HEK293 (cell line): ENCODE measurements around the gene PRX.
A peak's percentile ranks its signal among the peaks of the same experiment; 100 is the strongest.

Experiments
- CTCF ChIA-PET: fragments of 350-600 bp; formaldehyde crosslinking; extraction: SDS; loops from one replicate; lab custom pipeline; 2021; ENCODE audit warnings: antibody characterized with exemption; lab: Yijun Ruan, JAX
- POLR2A ChIA-PET: fragments of 300-600 bp; formaldehyde crosslinking; extraction: SDS; loops from one replicate; lab custom pipeline; 2020; ENCODE audit warnings: antibody characterized with exemption, inconsistent platforms; lab: Yijun Ruan, JAX
- H3K27ac ChIP-seq: fragments of 200-500 bp; sonication (Bioruptor generic); 2 replicates; pipeline ENCODE4 v1.5.1; 2014; ENCODE audit warnings: low read depth, low read length, control low read depth, inconsistent platforms; ENCODE audit errors: extremely low read depth
- H3K36me3 ChIP-seq, 2 experiments: fragments of 200-500 bp in 1 of 2; sonication (Bioruptor generic) in 1 of 2; 1 replicate in 1 of 2; 2 replicates in 1 of 2; pipeline ENCODE4 v1.5.1; 2014 to 2017; ENCODE audit warnings: inconsistent platforms in 2 of 2, low read length in 2 of 2; ENCODE audit not compliant: control insufficient read depth in 2 of 2, insufficient read depth in 1 of 2
- H3K4me1 ChIP-seq: fragments of 200-500 bp; sonication (Bioruptor generic); 2 replicates; pipeline ENCODE4 v1.5.1; 2014; ENCODE audit warnings: mild to moderate bottlenecking, low read length, inconsistent platforms; ENCODE audit not compliant: control insufficient read depth, insufficient read depth
- H3K4me3 ChIP-seq: 2 replicates; pipeline ENCODE4 v1.5.1; 2011; ENCODE audit warnings: low read depth, mild to moderate bottlenecking, control low read depth, low read length, moderate library complexity
- H3K9me3 ChIP-seq: fragments of 200-500 bp; sonication (Bioruptor generic); 2 replicates; pipeline ENCODE4 v1.5.1; 2014; ENCODE audit warnings: low read depth, low read length, inconsistent platforms; ENCODE audit not compliant: control insufficient read depth, insufficient read depth
- GLI4 ChIP-seq: fragments of 450-650 bp; formaldehyde crosslinking; IDR thresholded peaks from 2 replicates; pipeline ENCODE4 v1.5.1; 2016; ENCODE audit warnings: missing biosample characterization, missing genetic modification characterization
- HOXA7 ChIP-seq: sonication (generic); formaldehyde crosslinking; IDR thresholded peaks from 2 replicates; pipeline ENCODE4 v1.8.1; 2022; ENCODE audit warnings: missing genetic modification reagents, borderline replicate concordance
- OSR2 ChIP-seq: fragments of 450-650 bp; formaldehyde crosslinking; IDR thresholded peaks from 2 replicates; pipeline ENCODE4 v1.5.1; 2016; ENCODE audit warnings: missing biosample characterization, missing genetic modification characterization
- SCRT1 ChIP-seq: fragments of 450-650 bp; formaldehyde crosslinking; IDR thresholded peaks from 2 replicates; pipeline ENCODE4 v1.5.1; 2016; ENCODE audit warnings: missing biosample characterization, missing genetic modification characterization, borderline replicate concordance
- ZIC2 ChIP-seq: fragments of 450-650 bp; formaldehyde crosslinking; IDR thresholded peaks from 2 replicates; pipeline ENCODE4 v1.5.1; 2016; ENCODE audit warnings: missing biosample characterization, missing genetic modification characterization
- ZNF121 ChIP-seq: fragments of 450-650 bp; formaldehyde crosslinking; IDR thresholded peaks from 2 replicates; pipeline ENCODE4 v1.5.1; 2016; ENCODE audit warnings: missing biosample characterization, missing genetic modification characterization
- ZNF140 ChIP-seq: fragments of 450-650 bp; formaldehyde crosslinking; IDR thresholded peaks from 2 replicates; pipeline ENCODE4 v1.5.1; 2016; ENCODE audit warnings: missing biosample characterization, missing genetic modification characterization
- ZNF16 ChIP-seq: fragments of 450-650 bp; formaldehyde crosslinking; IDR thresholded peaks from 2 replicates; pipeline ENCODE4 v1.5.1; 2016; ENCODE audit warnings: low read depth, missing biosample characterization, missing genetic modification characterization
- ZNF169 ChIP-seq: fragments of 450-650 bp; formaldehyde crosslinking; IDR thresholded peaks from 2 replicates; pipeline ENCODE4 v1.5.1; 2016; ENCODE audit warnings: missing biosample characterization, missing genetic modification characterization
- ZNF223 ChIP-seq: fragments of 450-650 bp; formaldehyde crosslinking; IDR thresholded peaks from 2 replicates; pipeline ENCODE4 v1.5.1; 2016; ENCODE audit warnings: missing biosample characterization, missing genetic modification characterization
- ZNF311 ChIP-seq: fragments of 450-650 bp; formaldehyde crosslinking; IDR thresholded peaks from 2 replicates; pipeline ENCODE4 v1.5.1; 2017; ENCODE audit warnings: missing biosample characterization, missing genetic modification characterization, borderline replicate concordance
- ZNF366 ChIP-seq: fragments of 450-650 bp; formaldehyde crosslinking; conservative IDR thresholded peaks from 2 replicates; pipeline ENCODE4 v1.5.1; 2016; ENCODE audit warnings: missing biosample characterization, missing genetic modification characterization
- ZNF391 ChIP-seq: fragments of 450-650 bp; formaldehyde crosslinking; IDR thresholded peaks from 2 replicates; pipeline ENCODE4 v1.5.1; 2016; ENCODE audit warnings: low read depth, missing biosample characterization, missing genetic modification characterization, borderline replicate concordance
- ZNF426 ChIP-seq: fragments of 450-650 bp; formaldehyde crosslinking; IDR thresholded peaks from 2 replicates; pipeline ENCODE4 v1.5.1; 2017; ENCODE audit warnings: missing biosample characterization, missing genetic modification characterization, mild to moderate bottlenecking, inconsistent platforms, moderate library complexity
- ZNF548 ChIP-seq: fragments of 450-650 bp; formaldehyde crosslinking; IDR thresholded peaks from 2 replicates; pipeline ENCODE4 v1.5.1; 2016; ENCODE audit warnings: missing biosample characterization, missing genetic modification characterization
- ZNF549 ChIP-seq: fragments of 450-650 bp; IDR thresholded peaks from 2 replicates; pipeline ENCODE4 v1.5.1; 2018; ENCODE audit warnings: missing biosample characterization, missing genetic modification characterization, mild to moderate bottlenecking, inconsistent platforms, moderate library complexity
- ZNF624 ChIP-seq: fragments of 450-650 bp; formaldehyde crosslinking; IDR thresholded peaks from 2 replicates; pipeline ENCODE4 v1.5.1; 2017; ENCODE audit warnings: missing biosample characterization, missing genetic modification characterization
- ZNF629 ChIP-seq: fragments of 450-650 bp; formaldehyde crosslinking; IDR thresholded peaks from 2 replicates; pipeline ENCODE4 v1.5.1; 2017; ENCODE audit warnings: missing biosample characterization, missing genetic modification characterization
- ZNF654 ChIP-seq: fragments of 450-650 bp; formaldehyde crosslinking; IDR thresholded peaks from 2 replicates; pipeline ENCODE4 v1.5.1; 2016; ENCODE audit warnings: low read depth, missing biosample characterization, missing genetic modification characterization
- ZNF677 ChIP-seq: fragments of 450-650 bp; IDR thresholded peaks from 2 replicates; pipeline ENCODE4 v1.5.0; 2018; ENCODE audit warnings: missing biosample characterization, mild to moderate bottlenecking, missing genetic modification characterization, moderate library complexity
- ZNF76 ChIP-seq: fragments of 450-650 bp; formaldehyde crosslinking; IDR thresholded peaks from 2 replicates; pipeline ENCODE4; 2016; ENCODE audit warnings: low read depth, missing biosample characterization, missing genetic modification characterization, borderline replicate concordance
- ZNF830 ChIP-seq: fragments of 450-650 bp; IDR thresholded peaks from 2 replicates; pipeline ENCODE4 v1.5.0; 2018; ENCODE audit warnings: missing biosample characterization, missing genetic modification characterization, low read depth, mild to moderate bottlenecking, moderate library complexity
- ZSCAN16 ChIP-seq: fragments of 450-650 bp; formaldehyde crosslinking; IDR thresholded peaks from 2 replicates; pipeline ENCODE4 v1.5.1; 2016; ENCODE audit warnings: missing biosample characterization, missing genetic modification characterization
- TF ChIP-seq, protein P1 (sequence below): fragments of 450-650 bp; formaldehyde crosslinking; IDR thresholded peaks from 2 replicates; pipeline ENCODE4 v1.5.1; 2016; ENCODE audit warnings: missing biosample characterization, missing genetic modification characterization
- TF ChIP-seq, protein P2 (sequence below): fragments of 450-650 bp; formaldehyde crosslinking; IDR thresholded peaks from 2 replicates; pipeline ENCODE4 v1.5.1; 2016; ENCODE audit warnings: missing biosample characterization, missing genetic modification characterization
- TF ChIP-seq, protein P3 (sequence below): fragments of 450-650 bp; formaldehyde crosslinking; IDR thresholded peaks from 2 replicates; pipeline ENCODE4 v1.5.1; 2016; ENCODE audit warnings: missing biosample characterization, missing genetic modification characterization, borderline replicate concordance

The PRX gene

DNA sequence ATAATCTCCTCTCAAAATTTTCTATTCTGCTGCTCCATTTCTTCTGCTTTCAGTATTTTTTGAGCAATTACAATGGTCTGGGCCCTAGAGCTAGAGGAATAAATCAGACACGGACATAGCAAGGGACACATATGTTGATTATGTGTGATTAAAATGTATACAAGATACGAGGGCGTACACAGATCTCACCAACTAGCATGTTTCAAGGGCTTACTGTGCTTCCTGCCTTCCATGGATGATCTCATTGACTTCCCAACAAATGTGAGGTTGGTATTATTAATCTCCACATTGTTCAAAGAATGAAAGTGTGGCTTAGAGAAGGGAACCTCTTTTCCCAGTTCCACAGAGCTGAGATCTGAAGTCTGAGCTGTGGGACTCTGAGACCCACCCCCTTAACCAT lies 55.5 kb downstream of the PRX start:
- POLR2A ChIA-PET: interaction anchor here (0.7 kb wide), 1 partner anchor 68 kb away, joined by 3 read pairs; the partner anchor contains the start of gene SERTAD1

DNA sequence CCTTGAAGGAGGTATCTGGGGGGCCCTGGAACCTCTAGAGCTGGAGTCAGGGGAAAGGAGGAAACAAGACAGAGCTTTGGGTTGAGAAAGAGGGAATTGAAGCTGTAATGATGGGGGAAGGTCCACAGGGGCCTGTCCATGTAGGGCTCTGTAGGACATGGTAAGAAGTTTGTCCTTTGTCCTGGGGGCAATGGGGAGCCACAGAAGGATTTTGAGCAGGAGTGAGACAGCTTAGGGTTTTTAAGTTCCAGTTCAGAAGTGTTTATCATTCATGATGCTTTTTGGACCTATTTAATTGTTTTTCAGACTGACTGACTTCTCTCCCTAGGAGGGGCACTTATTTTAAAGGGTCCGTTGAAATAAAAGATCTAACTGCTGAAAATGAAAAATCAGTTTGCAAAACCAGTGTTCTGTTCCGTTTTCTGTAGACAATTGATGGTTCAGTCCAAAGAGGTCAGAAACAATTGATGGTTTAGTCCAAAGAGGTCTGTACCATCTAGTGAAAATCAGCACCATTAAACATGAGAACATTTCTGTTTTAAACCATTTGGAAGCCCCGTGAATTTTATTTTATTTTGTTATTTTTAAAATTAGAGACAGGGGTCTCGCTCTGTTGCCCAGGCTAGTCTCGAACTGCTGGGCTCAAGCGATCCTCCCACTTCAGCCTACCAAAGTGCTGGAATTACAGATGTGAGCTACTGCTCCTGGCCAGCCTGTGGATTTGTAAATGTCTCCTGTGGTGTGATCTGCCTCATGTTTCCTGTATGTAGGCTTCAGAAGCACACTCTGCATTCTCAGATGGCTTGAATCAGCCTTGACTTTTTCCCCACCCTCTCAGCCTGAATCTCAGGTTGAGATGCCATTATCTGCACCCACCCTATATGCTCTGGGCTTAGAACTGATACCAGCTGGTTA lies 56.2 kb downstream of the PRX start:
- Histone ChIP-seq H3K36me3 (peaks cover 0 to 46% of the 10 kb centered on the region in 2 experiments; a peak in 2 of 3 replicates), H3K9me3 (no peaks in the 10 kb centered on the region), H3K4me1 (peaks cover 14% of the 10 kb centered on the region), H3K4me3 (no peak overlapping the region), H3K27ac (no peak overlapping the region)
- ChIA-PET CTCF (interaction anchor here (0.5 to 1.7 kb wide), 7 partner anchors 12 to 965 kb away, joined by 3 to 6 read pairs (median 3); no protein-coding TSS in a partner anchor), POLR2A (interaction anchor here (0.7 to 4.6 kb wide), 4 partner anchors 8 to 69 kb away, joined by 3 to 22 read pairs (median 6); partner anchors contain the start of genes C19orf47, PLD3 and SERTAD1)
- TF ChIP-seq ZNF549 (tag by site-specific recombination): no peak
- no peak; the same call in 1 of the 2 replicates for TF ChIP-seq ZNF654 (tag by site-specific recombination)
- no peak for TF ChIP-seq ZSCAN16 (tag by site-specific recombination)
- peak; percentile 55; the same call in 1 of the 2 replicates for TF ChIP-seq ZIC2
- no peak for TF ChIP-seq HOXA7 (CRISPR knock-in tag)
- TF ChIP-seq, protein P1, sequence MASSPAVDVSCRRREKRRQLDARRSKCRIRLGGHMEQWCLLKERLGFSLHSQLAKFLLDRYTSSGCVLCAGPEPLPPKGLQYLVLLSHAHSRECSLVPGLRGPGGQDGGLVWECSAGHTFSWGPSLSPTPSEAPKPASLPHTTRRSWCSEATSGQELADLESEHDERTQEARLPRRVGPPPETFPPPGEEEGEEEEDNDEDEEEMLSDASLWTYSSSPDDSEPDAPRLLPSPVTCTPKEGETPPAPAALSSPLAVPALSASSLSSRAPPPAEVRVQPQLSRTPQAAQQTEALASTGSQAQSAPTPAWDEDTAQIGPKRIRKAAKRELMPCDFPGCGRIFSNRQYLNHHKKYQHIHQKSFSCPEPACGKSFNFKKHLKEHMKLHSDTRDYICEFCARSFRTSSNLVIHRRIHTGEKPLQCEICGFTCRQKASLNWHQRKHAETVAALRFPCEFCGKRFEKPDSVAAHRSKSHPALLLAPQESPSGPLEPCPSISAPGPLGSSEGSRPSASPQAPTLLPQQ (tag by site-specific recombination): no peak
- 0 out of 2 replicates have a peak, but pooled peaks have one; percentile 2 for TF ChIP-seq ZNF677 (tag by site-specific recombination)
- TF ChIP-seq ZNF548 (tag by site-specific recombination): no peak
- TF ChIP-seq ZNF121 (tag by site-specific recombination): peak; percentile 61; the same call in 1 of the 2 replicates
- TF ChIP-seq, protein P2, sequence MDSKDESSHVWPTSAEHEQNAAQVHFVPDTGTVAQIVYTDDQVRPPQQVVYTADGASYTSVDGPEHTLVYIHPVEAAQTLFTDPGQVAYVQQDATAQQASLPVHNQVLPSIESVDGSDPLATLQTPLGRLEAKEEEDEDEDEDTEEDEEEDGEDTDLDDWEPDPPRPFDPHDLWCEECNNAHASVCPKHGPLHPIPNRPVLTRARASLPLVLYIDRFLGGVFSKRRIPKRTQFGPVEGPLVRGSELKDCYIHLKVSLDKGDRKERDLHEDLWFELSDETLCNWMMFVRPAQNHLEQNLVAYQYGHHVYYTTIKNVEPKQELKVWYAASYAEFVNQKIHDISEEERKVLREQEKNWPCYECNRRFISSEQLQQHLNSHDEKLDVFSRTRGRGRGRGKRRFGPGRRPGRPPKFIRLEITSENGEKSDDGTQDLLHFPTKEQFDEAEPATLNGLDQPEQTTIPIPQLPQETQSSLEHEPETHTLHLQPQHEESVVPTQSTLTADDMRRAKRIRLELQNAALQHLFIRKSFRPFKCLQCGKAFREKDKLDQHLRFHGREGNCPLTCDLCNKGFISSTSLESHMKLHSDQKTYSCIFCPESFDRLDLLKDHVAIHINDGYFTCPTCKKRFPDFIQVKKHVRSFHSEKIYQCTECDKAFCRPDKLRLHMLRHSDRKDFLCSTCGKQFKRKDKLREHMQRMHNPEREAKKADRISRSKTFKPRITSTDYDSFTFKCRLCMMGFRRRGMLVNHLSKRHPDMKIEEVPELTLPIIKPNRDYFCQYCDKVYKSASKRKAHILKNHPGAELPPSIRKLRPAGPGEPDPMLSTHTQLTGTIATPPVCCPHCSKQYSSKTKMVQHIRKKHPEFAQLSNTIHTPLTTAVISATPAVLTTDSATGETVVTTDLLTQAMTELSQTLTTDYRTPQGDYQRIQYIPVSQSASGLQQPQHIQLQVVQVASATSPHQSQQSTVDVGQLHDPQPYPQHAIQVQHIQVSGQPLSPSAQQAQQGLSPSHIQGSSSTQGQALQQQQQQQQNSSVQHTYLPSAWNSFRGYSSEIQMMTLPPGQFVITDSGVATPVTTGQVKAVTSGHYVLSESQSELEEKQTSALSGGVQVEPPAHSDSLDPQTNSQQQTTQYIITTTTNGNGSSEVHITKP (tag by site-specific recombination): peak; percentile 98

More for the DNA sequence above, 55.5 kb downstream of the PRX start:
- CTCF ChIA-PET: interaction anchor here (0.6 to 1.7 kb wide), 2 partner anchors 52 to 964 kb away, joined by 3 to 6 read pairs; no protein-coding TSS in a partner anchor
- Histone ChIP-seq H3K4me1 (peaks cover 17% of the 10 kb centered on the region), H3K36me3 (peaks cover 0 to 46% of the 10 kb centered on the region in 2 experiments; a peak in 2 of 3 replicates), H3K4me3 (no peak overlapping the region), H3K9me3 (no peaks in the 10 kb centered on the region), H3K27ac (no peak overlapping the region)
- TF ChIP-seq ZNF16 (no peak), ZNF76 (tag by site-specific recombination) (no peak), ZNF830 (tag by site-specific recombination) (no peak), ZNF311 (tag by site-specific recombination) (no peak), OSR2 (tag by site-specific recombination) (no peak), ZNF140 (tag by site-specific recombination) (no peak), ZNF169 (tag by site-specific recombination) (no peak), ZNF391 (tag by site-specific recombination) (no peak), ZNF629 (tag by site-specific recombination) (no peak), SCRT1 (tag by site-specific recombination) (no peak), ZNF366 (tag by site-specific recombination) (no peak), GLI4 (no peak), ZNF223 (no peak), ZNF426 (tag by site-specific recombination) (no peak), ZNF624 (tag by site-specific recombination) (no peak)
- TF ChIP-seq, protein P3, sequence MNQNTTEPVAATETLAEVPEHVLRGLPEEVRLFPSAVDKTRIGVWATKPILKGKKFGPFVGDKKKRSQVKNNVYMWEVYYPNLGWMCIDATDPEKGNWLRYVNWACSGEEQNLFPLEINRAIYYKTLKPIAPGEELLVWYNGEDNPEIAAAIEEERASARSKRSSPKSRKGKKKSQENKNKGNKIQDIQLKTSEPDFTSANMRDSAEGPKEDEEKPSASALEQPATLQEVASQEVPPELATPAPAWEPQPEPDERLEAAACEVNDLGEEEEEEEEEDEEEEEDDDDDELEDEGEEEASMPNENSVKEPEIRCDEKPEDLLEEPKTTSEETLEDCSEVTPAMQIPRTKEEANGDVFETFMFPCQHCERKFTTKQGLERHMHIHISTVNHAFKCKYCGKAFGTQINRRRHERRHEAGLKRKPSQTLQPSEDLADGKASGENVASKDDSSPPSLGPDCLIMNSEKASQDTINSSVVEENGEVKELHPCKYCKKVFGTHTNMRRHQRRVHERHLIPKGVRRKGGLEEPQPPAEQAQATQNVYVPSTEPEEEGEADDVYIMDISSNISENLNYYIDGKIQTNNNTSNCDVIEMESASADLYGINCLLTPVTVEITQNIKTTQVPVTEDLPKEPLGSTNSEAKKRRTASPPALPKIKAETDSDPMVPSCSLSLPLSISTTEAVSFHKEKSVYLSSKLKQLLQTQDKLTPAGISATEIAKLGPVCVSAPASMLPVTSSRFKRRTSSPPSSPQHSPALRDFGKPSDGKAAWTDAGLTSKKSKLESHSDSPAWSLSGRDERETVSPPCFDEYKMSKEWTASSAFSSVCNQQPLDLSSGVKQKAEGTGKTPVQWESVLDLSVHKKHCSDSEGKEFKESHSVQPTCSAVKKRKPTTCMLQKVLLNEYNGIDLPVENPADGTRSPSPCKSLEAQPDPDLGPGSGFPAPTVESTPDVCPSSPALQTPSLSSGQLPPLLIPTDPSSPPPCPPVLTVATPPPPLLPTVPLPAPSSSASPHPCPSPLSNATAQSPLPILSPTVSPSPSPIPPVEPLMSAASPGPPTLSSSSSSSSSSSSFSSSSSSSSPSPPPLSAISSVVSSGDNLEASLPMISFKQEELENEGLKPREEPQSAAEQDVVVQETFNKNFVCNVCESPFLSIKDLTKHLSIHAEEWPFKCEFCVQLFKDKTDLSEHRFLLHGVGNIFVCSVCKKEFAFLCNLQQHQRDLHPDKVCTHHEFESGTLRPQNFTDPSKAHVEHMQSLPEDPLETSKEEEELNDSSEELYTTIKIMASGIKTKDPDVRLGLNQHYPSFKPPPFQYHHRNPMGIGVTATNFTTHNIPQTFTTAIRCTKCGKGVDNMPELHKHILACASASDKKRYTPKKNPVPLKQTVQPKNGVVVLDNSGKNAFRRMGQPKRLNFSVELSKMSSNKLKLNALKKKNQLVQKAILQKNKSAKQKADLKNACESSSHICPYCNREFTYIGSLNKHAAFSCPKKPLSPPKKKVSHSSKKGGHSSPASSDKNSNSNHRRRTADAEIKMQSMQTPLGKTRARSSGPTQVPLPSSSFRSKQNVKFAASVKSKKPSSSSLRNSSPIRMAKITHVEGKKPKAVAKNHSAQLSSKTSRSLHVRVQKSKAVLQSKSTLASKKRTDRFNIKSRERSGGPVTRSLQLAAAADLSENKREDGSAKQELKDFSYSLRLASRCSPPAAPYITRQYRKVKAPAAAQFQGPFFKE (tag by site-specific recombination): no peak
